B cell (primary cell): ENCODE measurements around the gene RALA. TPM values are rescaled to one million over a fixed set of nuclear protein-coding genes. Genes with fewer than 3 reads are reported as not detected.

ENCODE experiments used
- ATAC-seq: fragments of 200-7000 bp; cut with Tn5 transposase; one replicate; pipeline ENCODE4 v1.10.0; 2021; ENCODE audit warnings: low read depth, mild to moderate bottlenecking, moderate number of reproducible peaks, moderate library complexity
- CTCF ChIA-PET: fragments of 350-600 bp; sonication (Branson Sonifier 250); formaldehyde crosslinking; loops from one replicate; lab custom pipeline; 2021; ENCODE audit warnings: antibody characterized with exemption, inconsistent platforms; lab: Charles Lee
- POLR2A ChIA-PET: fragments of 350-600 bp; sonication (Branson Sonifier 250); formaldehyde crosslinking; loops from one replicate; lab custom pipeline; 2021; ENCODE audit warnings: antibody characterized with exemption; lab: Charles Lee
- DNase-seq: peaks from one replicate; pipeline ENCODE4 v3.0.0; 2013
- H2AFZ ChIP-seq: 2 replicates; pipeline ENCODE4 v1.6.1; 2012; ENCODE audit warnings: mild to moderate bottlenecking, low read depth, low read length; ENCODE audit not compliant: insufficient read depth, poor library complexity, severe bottlenecking
- H3K27ac ChIP-seq, 2 donors: 1 replicate in 1 of 2; 2 replicates in 1 of 2; pipeline ENCODE4 v1.5.1; 2012 to 2013; ENCODE audit warnings: low read length in 2 of 2, mild to moderate bottlenecking in 2 of 2, moderate library complexity in 1 of 2
- H3K27me3 ChIP-seq, 4 experiments: fragments of 200-600 bp in 1 of 4; sonication (generic) in 1 of 4; replicated peaks in 1 of 4; 1 replicate in 2 of 4; 2 replicates in 2 of 4; pipeline versions ENCODE4 v1.6.1 to v1.7.0; 2013 to 2016; ENCODE audit warnings: low read length in 3 of 4, mild to moderate bottlenecking in 2 of 4, mixed read lengths in 1 of 4, moderate library complexity in 1 of 4; ENCODE audit not compliant: insufficient read depth in 4 of 4, control insufficient read depth in 3 of 4; ENCODE audit errors: control extremely low read depth in 1 of 4
- H3K36me3 ChIP-seq, 2 experiments: replicated peaks in 1 of 2; 1 replicate in 1 of 2; 2 replicates in 1 of 2; pipeline versions ENCODE4 v1.6.1 to v1.7.1; 2013; ENCODE audit warnings: low read length in 1 of 2; ENCODE audit not compliant: insufficient read depth in 2 of 2, control insufficient read depth in 1 of 2; ENCODE audit errors: control extremely low read depth in 1 of 2, extremely low read depth in 1 of 2
- H3K4me1 ChIP-seq, 2 donors: fragments of 200-600 bp in 1 of 2; sonication (generic) in 1 of 2; 1 replicate in 1 of 2; 2 replicates in 1 of 2; pipeline versions ENCODE4 v1.5.1 to v1.6.1; 2013 to 2017; ENCODE audit warnings: low read length in 2 of 2; ENCODE audit not compliant: control insufficient read depth in 2 of 2, insufficient read depth in 2 of 2
- H3K4me2 ChIP-seq: replicated peaks from 2 replicates; pipeline ENCODE3; 2012; ENCODE audit warnings: mild to moderate bottlenecking, low read depth, low read length; ENCODE audit not compliant: poor library complexity, severe bottlenecking
- H3K4me3 ChIP-seq, 5 experiments: fragments of 200-600 bp in 1 of 5; sonication (generic) in 1 of 5; 1 replicate in 3 of 5; 2 replicates in 2 of 5; pipeline versions ENCODE4 v1.5.1 to v1.7.0; 2011 to 2016; ENCODE audit warnings: low read length in 4 of 5, mild to moderate bottlenecking in 4 of 5, low read depth in 2 of 5, control low read depth in 1 of 5, moderate library complexity in 1 of 5; ENCODE audit not compliant: insufficient read depth in 1 of 5; ENCODE audit errors: control extremely low read depth in 1 of 5, extremely low read depth in 1 of 5
- H3K79me2 ChIP-seq: fragments of 200-600 bp; sonication (generic); one replicate; pipeline ENCODE4 v1.6.0; 2016; ENCODE audit warnings: low read length; ENCODE audit not compliant: control insufficient read depth, insufficient read depth
- H3K9ac ChIP-seq: fragments of 200-600 bp; sonication (generic); 2 replicates; pipeline ENCODE4 v1.6.1; 2017; ENCODE audit warnings: mild to moderate bottlenecking, low read length, moderate library complexity
- H3K9me3 ChIP-seq, 3 donors: one replicate each; pipeline versions ENCODE4 v1.6.1 to v1.7.1; 2013; ENCODE audit warnings: low read length in 2 of 3; ENCODE audit not compliant: control insufficient read depth in 2 of 3, insufficient read depth in 1 of 3; ENCODE audit errors: control extremely low read depth in 1 of 3
- H4K20me1 ChIP-seq: 2 replicates; pipeline ENCODE4 v1.6.0; 2012; ENCODE audit warnings: mild to moderate bottlenecking, low read length; ENCODE audit not compliant: insufficient read depth, control insufficient read depth, poor library complexity, severe bottlenecking
- H3K27ac Mint-ChIP-seq: one replicate; pipeline ENCODE4 v1.8.0; 2021; ENCODE audit warnings: mixed read lengths
- H3K27me3 Mint-ChIP-seq: one replicate; pipeline ENCODE4 v1.8.0; 2021; ENCODE audit warnings: mixed read lengths
- H3K4me1 Mint-ChIP-seq: one replicate; pipeline ENCODE4 v1.8.0; 2021; ENCODE audit warnings: mixed read lengths
- H3K4me3 Mint-ChIP-seq: one replicate; pipeline ENCODE4 v1.8.0; 2021; ENCODE audit warnings: mixed read lengths
- H3K9me3 Mint-ChIP-seq: one replicate; pipeline ENCODE4 v1.8.0; 2022; ENCODE audit warnings: mixed read lengths; ENCODE audit not compliant: insufficient read depth
- EZH2 ChIP-seq: IDR thresholded peaks from 2 replicates; pipeline ENCODE4 v1.6.1; 2012; ENCODE audit warnings: borderline replicate concordance, low read depth, mild to moderate bottlenecking, moderate library complexity, low read length; ENCODE audit not compliant: insufficient read depth, poor library complexity, severe bottlenecking
- WGBS: methylation state at CpG from one replicate; pipeline ENCODE4 v1.1.5; 2013; ENCODE audit warnings: missing lambda C conversion rate; ENCODE audit not compliant: insufficient coverage; 5-methylcytosine and 5-hydroxymethylcytosine counted together
- intact Hi-C: fragments of 100-400 bp; cut with micrococcal nuclease; formaldehyde crosslinking; loops from one replicate; pipeline ENCODE4 v1.10.0; 2022
- polyA plus RNA-seq: library from polyadenylated mRNA; depleted of rRNA; stranded (reverse); fragments of >200 nt; gene quantifications from 2 replicates; pipeline ENCODE4 v1.2.3, GENCODE V29; 2012
- total RNA-seq, 2 donors: library from RNA; stranded (reverse); fragments of 120-200 nt in 1 of 2; gene quantifications; 1 replicate in 1 of 2; 2 replicates in 1 of 2; pipeline versions ENCODE4 v1.2.3 to v1.2.4, GENCODE V29; 2013 to 2022
- TF ChIP-seq, protein P1 (sequence below): fragments of 200-600 bp; IDR thresholded peaks from one replicate; pipeline ENCODE4 v1.8.0; 2022; ENCODE audit warnings: antibody characterized with exemption, mild to moderate bottlenecking

RALA gene
- total and polyA plus RNA-seq, 2 donors (not counting 1 experiment from before 2014, with no cell fraction given), result 9.3 to 29.8 TPM

- Histone ChIP-seq H3K9ac (no peak overlapping the region), H4K20me1 (peaks cover 71% of the 10 kb centered on the region), H3K27ac (no peak overlapping the region), H3K4me3 (no peak overlapping the region), H3K36me3 (peaks cover 0 to 3% of the 10 kb centered on the region in 2 experiments), H3K4me2 (no peak overlapping the region), H3K27me3 (no peaks in the 10 kb centered on the region), H3K9me3 (no peaks in the 10 kb centered on the region), H3K4me1 (no peaks in the 10 kb centered on the region), H3K79me2 (peaks cover 94% of the 10 kb centered on the region), H2AFZ (no peak overlapping the region)
- TF ChIP-seq, protein P1, sequence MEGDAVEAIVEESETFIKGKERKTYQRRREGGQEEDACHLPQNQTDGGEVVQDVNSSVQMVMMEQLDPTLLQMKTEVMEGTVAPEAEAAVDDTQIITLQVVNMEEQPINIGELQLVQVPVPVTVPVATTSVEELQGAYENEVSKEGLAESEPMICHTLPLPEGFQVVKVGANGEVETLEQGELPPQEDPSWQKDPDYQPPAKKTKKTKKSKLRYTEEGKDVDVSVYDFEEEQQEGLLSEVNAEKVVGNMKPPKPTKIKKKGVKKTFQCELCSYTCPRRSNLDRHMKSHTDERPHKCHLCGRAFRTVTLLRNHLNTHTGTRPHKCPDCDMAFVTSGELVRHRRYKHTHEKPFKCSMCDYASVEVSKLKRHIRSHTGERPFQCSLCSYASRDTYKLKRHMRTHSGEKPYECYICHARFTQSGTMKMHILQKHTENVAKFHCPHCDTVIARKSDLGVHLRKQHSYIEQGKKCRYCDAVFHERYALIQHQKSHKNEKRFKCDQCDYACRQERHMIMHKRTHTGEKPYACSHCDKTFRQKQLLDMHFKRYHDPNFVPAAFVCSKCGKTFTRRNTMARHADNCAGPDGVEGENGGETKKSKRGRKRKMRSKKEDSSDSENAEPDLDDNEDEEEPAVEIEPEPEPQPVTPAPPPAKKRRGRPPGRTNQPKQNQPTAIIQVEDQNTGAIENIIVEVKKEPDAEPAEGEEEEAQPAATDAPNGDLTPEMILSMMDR, result no peak
- no peak for TF ChIP-seq EZH2
- H3K27me3 Mint-ChIP-seq, result no peaks in the 10 kb centered on the region
- ChIA-PET CTCF (no interaction called here), POLR2A (no interaction called here)
- H3K27ac Mint-ChIP-seq, result no peak overlapping the region
- H3K9me3 Mint-ChIP-seq, result no peaks in the 10 kb centered on the region
- intact Hi-C loops, result no loop called here
- peaks cover 37% of the 10 kb centered on the region for H3K4me1 Mint-ChIP-seq
- no peak overlapping the region for H3K4me3 Mint-ChIP-seq
- no peak for ATAC-seq
- no peak for DNase-seq
These were observed 19.5 kb downstream of the RALA start for GRCh38 chr7:39642896-39643295.

DNA sequence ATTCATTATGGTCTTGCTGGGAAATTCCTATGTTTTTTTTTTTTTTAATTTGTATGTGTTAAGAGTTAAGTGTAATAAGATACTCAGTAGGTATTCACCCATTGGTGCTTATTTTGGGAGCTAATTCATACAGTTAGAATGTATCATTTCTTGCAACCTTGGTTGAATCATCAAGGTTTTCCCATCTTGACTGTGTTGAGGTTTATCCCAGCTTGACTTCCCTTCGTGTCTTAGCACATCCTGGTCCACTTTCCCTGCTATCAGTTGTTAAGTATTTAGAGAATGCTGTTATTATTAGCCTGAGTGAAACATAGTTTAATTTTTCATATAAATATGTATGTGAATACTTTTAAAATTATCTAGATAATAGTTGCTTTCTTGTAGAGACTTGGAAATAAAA is 20.8 kb downstream of the RALA start:
- Mint-ChIP-seq H3K27me3 (no peaks in the 10 kb centered on the region), H3K4me3 (no peak overlapping the region), H3K27ac (no peak overlapping the region), H3K9me3 (no peaks in the 10 kb centered on the region), H3K4me1 (peaks cover 35% of the 10 kb centered on the region)
- H2AFZ ChIP-seq, result no peak overlapping the region
- H3K4me2 ChIP-seq, result no peak overlapping the region
- peaks cover 93% of the 10 kb centered on the region for H3K79me2 ChIP-seq
- WGBS, result no CpG with 5 or more reads among the region's 1 CpG
- no peak overlapping the region for H3K27ac ChIP-seq
- H3K27me3 ChIP-seq, result no peaks in the 10 kb centered on the region
- DNase-seq, result no peak
- no peak for ATAC-seq
- no peaks in the 10 kb centered on the region for H3K9me3 ChIP-seq
- H3K4me1 ChIP-seq, result no peaks in the 10 kb centered on the region
- H4K20me1 ChIP-seq, result peaks cover 69% of the 10 kb centered on the region
- ChIA-PET POLR2A (no interaction called here), CTCF (no interaction called here)
- no peak overlapping the region for H3K4me3 ChIP-seq
- peaks cover 0 to 3% of the 10 kb centered on the region in 2 experiments for H3K36me3 ChIP-seq
- no peak overlapping the region for H3K9ac ChIP-seq
- TF ChIP-seq EZH2, result no peak
- TF ChIP-seq, protein P1, result no peak
- intact Hi-C loops, result no loop called here
